ENCODE results near the gene ABCA1.
"Not testable (repeated sequence)": the region's sequence is repeated elsewhere in the genome, so short reads cannot be mapped to it uniquely, and the experiment has no call there.

The ABCA1 gene

GRCh38 chr9:104873489-104873850 is 54.5 kb downstream of the ABCA1 start:
- Mint-ChIP-seq H3K27ac (no peak overlapping the region), H3K4me3 (no peak overlapping the region), H3K27me3 (no peaks in the 10 kb centered on the region), H3K4me1 (no peaks in the 10 kb centered on the region), H3K9me3 (no peaks in the 10 kb centered on the region)
- ATAC-seq (no peak), DNase-seq (no peak)

DNA sequence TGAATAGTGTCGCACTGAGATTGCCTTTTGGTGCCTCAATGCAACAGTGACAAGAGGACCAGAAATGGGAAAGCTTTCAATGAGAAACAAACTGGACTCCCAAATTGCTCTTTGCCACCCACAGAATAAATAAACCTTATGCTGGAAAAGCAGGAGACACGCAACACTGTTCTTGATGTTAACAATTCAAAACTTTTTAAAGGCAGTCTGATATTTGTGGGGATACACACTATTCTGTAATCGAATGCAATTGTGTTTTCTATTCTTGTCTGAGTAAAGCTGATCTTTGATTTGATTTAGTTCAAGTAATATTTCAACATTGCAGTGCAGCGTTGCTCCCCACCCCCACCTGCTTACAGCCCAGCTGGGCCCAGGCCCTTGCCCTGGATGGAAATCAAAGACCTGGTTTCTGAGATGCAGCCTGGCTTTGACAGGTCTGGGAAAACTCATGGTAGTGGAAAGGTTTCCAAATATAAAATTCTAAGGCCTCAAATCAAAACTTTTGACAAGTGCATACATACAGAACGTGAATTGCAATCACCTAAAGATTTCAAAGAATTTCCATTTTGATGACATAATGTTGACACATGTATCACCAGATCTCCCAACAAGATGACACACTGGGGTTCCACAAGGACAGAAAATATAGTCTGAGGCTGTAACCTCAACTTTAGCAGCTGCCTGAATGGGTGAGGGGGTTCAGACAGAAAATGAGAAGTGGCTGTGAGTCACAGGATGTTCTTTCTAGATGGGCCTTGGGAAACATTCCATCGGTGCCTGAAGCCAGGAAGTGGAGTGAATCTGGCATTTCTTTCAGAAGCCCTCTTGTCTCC is 55.1 kb downstream of the ABCA1 start:
- Mint-ChIP-seq H3K9me3 (no peaks in the 10 kb centered on the region), H3K4me1 (no peaks in the 10 kb centered on the region), H3K27me3 (no peaks in the 10 kb centered on the region), H3K4me3 (no peak overlapping the region), H3K27ac (no peak overlapping the region)
- DNase-seq (no peak), ATAC-seq (no peak)

DNA sequence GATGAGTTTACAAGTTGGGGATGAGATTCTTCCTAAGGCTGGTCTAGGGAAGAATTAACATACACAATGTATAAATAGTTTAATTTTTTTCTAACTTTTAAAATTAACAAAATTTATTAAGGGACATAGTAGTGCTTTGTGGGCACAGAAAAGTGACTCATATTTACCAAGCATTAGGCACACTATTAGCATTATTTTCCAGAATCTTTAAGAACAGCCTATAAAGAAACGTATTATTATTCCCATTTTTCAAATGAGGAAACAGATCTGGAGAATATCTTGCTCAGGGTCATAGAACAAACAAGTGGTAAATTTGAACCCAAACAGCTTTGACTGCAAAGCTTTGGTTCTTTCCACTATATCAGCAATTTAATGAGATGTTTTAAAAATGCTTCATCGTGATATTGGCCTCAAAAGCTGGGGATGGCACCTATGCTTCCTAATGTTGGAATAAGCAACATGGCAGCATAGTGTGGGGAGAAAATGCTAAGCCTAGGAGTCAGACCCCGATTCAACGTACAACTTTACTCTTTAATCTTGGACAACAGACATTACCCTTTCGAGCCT is 55.9 kb downstream of the ABCA1 start:
- Mint-ChIP-seq H3K27me3 (no peaks in the 10 kb centered on the region), H3K4me3 (no peak overlapping the region), H3K27ac (no peak overlapping the region), H3K9me3 (no peaks in the 10 kb centered on the region), H3K4me1 (no peaks in the 10 kb centered on the region)
- DNase-seq (no peak), ATAC-seq (no peak)

DNA sequence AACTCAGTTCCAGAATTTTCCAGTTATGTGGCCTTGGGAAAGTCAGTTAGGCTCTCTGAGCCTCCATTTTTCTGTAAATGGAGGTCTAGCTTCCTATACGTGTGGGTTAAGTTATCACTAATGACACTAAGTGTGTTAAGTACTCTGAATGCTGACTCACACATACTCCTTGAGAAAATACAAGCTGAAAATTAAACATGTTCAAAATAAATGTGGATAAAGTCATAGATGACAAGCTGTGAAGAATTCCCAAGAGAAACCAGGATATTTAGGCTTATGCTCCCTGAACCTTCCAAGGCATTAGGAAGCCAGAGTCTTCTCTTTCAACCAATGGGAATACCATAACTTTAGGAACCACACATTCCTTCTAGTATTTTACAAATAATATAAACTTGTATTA is 58.1 kb downstream of the ABCA1 start:
- ATAC-seq (no peak), DNase-seq (no peak)
- no peak overlapping the region for H3K27ac Mint-ChIP-seq
- H3K4me1 Mint-ChIP-seq = no peaks in the 10 kb centered on the region
- no peaks in the 10 kb centered on the region for H3K9me3 Mint-ChIP-seq
- no peaks in the 10 kb centered on the region for H3K27me3 Mint-ChIP-seq
- H3K4me3 Mint-ChIP-seq = no peak overlapping the region

DNA sequence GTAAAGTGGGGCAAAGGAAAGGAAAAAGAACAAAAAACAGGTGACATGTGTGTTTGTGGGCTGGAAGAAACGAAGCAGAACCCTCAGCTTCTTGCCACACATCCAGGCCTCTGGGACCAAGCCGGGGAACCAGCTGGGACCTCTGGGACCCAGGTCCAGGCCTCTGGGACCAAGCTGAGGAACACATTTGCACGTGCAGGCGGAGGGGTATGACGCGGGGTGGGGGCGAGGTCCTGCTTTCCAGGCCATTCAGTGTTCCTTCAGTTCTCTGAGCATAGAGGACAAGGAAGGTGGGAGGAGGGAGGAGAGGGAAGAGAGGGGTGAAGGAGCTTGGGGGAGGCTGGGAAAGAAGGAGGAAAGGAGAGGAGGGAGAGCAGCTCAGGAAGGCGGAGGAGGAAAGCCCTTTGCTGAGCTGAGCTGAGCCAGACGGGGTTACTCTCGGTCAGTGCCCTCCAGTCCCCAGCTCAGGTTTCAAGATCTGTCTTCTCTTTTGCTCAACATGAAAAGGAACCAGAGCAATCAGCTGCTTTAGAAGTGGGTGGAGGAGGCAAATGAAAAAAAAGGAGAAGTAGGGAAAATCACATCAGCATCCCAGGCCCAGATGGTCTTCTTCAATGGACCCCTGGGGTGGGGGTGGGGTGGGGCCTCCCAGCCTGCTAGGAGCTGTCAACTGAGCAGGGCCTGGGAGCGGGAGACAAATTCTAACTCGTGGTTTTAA is 59.1 kb downstream of the ABCA1 start:
- Mint-ChIP-seq H3K27me3 (no peaks in the 10 kb centered on the region), H3K4me3 (no peak overlapping the region), H3K27ac (no peak overlapping the region), H3K4me1 (no peaks in the 10 kb centered on the region), H3K9me3 (no peaks in the 10 kb centered on the region)
- ATAC-seq = no peak
- no peak for DNase-seq

GRCh38 chr9:104868303-104868686 is 59.7 kb downstream of the ABCA1 start:
- ATAC-seq = no peak
- H3K27me3 Mint-ChIP-seq = no peaks in the 10 kb centered on the region

DNA sequence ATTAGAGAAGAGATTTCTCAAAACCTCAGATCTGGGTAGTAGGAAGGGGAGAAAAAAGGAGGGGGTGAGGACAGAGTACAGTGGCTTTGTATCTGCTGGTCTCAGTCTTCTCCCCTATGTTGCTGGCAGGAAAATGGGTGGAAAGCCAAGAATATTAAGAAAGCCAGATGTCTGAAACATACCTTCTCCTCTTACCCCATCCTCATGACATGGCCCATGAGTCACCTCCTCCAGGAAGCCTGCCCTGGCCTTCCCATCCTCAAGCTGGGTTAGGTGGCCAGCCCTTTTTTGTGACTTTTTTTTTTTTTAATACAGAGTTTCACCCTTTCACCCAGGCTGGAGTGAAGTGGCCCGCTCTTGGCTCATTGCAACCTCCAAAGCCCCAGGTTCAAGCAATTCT is 61.8 kb downstream of the ABCA1 start:
- Mint-ChIP-seq H3K27me3 (no peaks in the 10 kb centered on the region), H3K4me3 (no peak overlapping the region), H3K27ac (no peak overlapping the region), H3K4me1 (no peaks in the 10 kb centered on the region), H3K9me3 (no peaks in the 10 kb centered on the region)
- ATAC-seq (no peak), DNase-seq (no peak)

More at GRCh38 chr9:104868303-104868686, 59.7 kb downstream of the ABCA1 start:
- Mint-ChIP-seq H3K27ac (no peak overlapping the region), H3K4me1 (no peaks in the 10 kb centered on the region), H3K9me3 (no peaks in the 10 kb centered on the region), H3K4me3 (no peak overlapping the region)
- DNase-seq = no peak

GRCh38 chr9:104864675-104865104 is 63.3 kb downstream of the ABCA1 start:
- H3K4me3 Mint-ChIP-seq = no peak overlapping the region
- ATAC-seq = no peak
- DNase-seq = no peak
- no peaks in the 10 kb centered on the region for H3K4me1 Mint-ChIP-seq
- no peak overlapping the region for H3K27ac Mint-ChIP-seq
- H3K9me3 Mint-ChIP-seq = no peaks in the 10 kb centered on the region
- no peaks in the 10 kb centered on the region for H3K27me3 Mint-ChIP-seq

DNA sequence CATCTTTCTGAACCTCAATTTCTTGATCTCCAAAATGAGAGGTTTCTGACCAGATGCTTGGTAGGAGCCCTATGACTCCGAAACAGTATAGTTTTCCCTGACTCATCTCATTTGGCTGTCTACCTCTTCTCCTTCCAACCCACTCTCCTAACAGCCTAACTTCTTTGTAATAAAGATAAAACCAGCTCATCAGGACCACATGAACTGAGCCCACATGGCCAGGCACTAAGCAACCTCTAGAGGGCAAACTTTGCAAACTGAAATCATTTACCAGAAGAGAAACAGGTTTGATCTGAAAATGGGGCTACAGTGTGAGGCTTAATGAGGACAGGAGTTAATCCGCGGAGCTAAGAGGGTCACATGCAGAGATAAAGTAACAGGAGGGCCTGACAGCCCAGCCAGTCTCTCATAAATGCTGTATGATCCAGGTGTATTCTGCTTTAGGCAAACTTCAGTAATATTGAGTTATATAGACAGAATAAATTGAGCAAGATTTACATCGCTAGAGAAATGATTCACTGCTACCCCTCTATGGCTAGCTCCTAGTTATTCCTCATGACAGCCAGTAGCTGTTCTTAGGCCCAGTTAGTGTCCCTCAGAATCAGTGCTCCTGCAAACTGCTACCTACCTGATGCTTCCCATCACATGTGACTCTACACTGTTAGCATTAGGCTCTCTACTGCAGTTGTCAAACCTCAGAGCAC is 64.6 kb downstream of the ABCA1 start:
- DNase-seq = peak; percentile 27 to 41
- Mint-ChIP-seq H3K27me3 (no peaks in the 10 kb centered on the region), H3K4me1 (no peaks in the 10 kb centered on the region), H3K27ac (peak overlapping the region in 1 of 2 donors; percentile 30), H3K9me3 (no peaks in the 10 kb centered on the region), H3K4me3 (no peak overlapping the region)
- ATAC-seq = peak; percentile 82

DNA sequence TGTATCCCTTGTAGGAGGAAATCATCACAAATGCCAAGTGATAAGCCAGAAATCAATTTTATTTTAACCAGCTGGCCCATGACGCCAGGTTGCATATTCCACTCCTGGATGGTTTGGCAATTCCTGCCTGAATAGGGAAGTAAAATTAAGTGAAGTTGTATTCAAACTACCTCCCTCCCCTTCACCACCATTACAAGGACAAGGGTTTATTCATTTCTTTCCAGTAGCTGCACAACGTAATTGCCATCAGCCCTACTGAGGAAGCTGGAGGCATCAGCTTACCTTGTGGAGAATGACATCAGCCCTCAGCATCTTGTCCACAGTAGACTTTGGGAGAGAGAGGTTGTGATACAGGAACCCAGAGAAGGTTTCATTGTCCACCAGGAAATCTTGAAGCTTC is 66.6 kb downstream of the ABCA1 start:
- H3K4me3 Mint-ChIP-seq = no peak overlapping the region
- no peaks in the 10 kb centered on the region for H3K9me3 Mint-ChIP-seq
- no peaks in the 10 kb centered on the region for H3K27me3 Mint-ChIP-seq
- DNase-seq = no peak
- H3K27ac Mint-ChIP-seq = peak overlapping the region in 1 of 2 donors; percentile 46
- ATAC-seq = no peak
- no peaks in the 10 kb centered on the region for H3K4me1 Mint-ChIP-seq

DNA sequence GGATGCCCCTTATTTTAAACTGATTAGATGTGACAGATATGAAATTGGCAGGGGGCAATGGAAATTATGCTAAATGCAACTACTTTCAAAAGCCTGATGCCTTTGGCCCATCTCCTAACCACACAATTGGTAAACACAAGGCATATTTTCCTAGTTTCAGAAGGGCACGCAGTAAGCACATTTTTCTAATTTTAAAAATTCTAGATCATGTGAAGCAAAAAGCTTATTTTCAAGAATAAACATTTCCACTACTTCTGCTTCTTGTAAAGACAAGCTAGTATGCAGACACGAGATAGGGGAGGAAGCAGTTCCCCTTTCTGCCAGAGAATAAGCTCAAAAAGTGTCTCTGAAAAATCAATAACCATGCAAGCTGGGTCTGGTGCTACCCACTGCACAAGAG is 67.7 kb downstream of the ABCA1 start:
- DNase-seq (no peak), ATAC-seq (no peak)
- Mint-ChIP-seq H3K27me3 (no peaks in the 10 kb centered on the region), H3K4me1 (no peaks in the 10 kb centered on the region), H3K9me3 (no peaks in the 10 kb centered on the region), H3K27ac (no peak overlapping the region), H3K4me3 (no peak overlapping the region)

DNA sequence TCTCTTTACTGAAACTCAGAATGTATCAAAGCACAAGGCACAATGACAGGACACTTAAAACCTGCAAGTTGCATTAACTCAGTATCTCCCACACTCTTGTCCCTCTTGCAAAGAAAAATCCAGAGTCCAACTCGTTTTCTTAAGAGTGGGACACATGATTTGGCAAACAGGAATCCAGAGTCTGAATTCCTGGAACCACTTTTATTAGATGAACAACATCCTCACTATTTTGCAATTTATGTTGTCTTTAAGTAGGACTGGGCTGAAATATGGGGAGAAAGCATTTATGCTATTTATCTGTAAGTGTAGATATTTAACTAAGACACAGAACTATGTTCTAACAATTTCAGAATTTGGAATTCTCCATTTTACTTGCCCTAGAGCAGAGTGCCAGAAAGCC is 69.1 kb downstream of the ABCA1 start:
- Mint-ChIP-seq H3K4me1 (no peaks in the 10 kb centered on the region), H3K9me3 (no peaks in the 10 kb centered on the region), H3K27ac (no peak overlapping the region), H3K4me3 (no peak overlapping the region), H3K27me3 (no peaks in the 10 kb centered on the region)
- ATAC-seq (no peak), DNase-seq (no peak)

DNA sequence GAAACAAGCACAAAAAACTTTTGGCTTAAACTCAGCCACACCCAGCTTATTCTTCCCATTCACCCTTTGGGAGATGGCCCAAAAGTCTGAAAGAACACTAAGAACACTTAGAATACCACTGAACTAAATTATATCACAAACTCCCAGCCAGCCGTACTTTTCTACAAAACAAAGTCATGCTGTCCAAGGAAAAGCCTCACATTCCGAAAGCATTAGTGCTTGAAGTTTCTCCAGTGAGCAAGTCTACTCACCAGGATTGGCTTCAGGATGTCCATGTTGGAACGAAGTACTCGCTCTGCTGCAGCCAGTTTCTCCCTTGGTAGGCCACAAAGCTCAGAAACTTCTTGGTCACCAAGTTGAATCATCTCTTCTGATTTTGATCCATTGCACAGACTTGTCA is 69.7 kb downstream of the ABCA1 start:
- no peak overlapping the region for H3K27ac Mint-ChIP-seq
- no peaks in the 10 kb centered on the region for H3K9me3 Mint-ChIP-seq
- no peak for ATAC-seq
- no peak overlapping the region for H3K4me3 Mint-ChIP-seq
- H3K27me3 Mint-ChIP-seq = no peaks in the 10 kb centered on the region
- H3K4me1 Mint-ChIP-seq = no peaks in the 10 kb centered on the region
- DNase-seq = no peak

- Mint-ChIP-seq H3K27me3 (no peaks in the 10 kb centered on the region), H3K9me3 (no peaks in the 10 kb centered on the region), H3K27ac (no peak overlapping the region), H3K4me3 (no peak overlapping the region), H3K4me1 (no peaks in the 10 kb centered on the region)
- no peak for DNase-seq
- ATAC-seq = no peak
Measured at GRCh38 chr9:104856413-104856941, 71.5 kb downstream of the ABCA1 start.

DNA sequence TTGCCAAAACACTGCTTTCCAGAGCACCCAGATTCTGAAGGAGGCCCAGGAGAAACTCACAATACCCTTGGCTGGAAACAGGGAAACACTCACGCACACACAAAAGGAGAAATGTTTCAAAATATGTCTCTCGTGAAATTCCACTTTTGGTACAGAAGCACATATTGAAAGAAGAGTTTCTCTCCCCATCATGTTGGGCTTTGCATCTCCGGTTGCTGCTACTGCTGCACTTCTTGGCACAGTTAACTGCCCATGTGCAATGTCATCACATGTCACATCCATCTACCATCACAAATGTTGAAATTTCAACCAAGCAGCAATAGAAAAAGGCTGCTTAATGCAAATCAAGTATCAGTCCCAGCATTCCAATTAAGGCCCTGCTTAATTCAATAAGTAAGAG is 72.1 kb downstream of the ABCA1 start:
- Mint-ChIP-seq H3K27me3 (no peaks in the 10 kb centered on the region), H3K4me3 (no peak overlapping the region), H3K4me1 (no peaks in the 10 kb centered on the region), H3K9me3 (no peaks in the 10 kb centered on the region), H3K27ac (no peak overlapping the region)
- no peak for ATAC-seq
- DNase-seq = no peak

GRCh38 chr9:104855258-104855657 is 72.7 kb downstream of the ABCA1 start:
- ATAC-seq, H3K27me3 Mint-ChIP-seq, H3K9me3 Mint-ChIP-seq, H3K4me3 Mint-ChIP-seq, H3K4me1 Mint-ChIP-seq, H3K27ac Mint-ChIP-seq, DNase-seq: not testable (repeated sequence)

Measured in stimulated activated naive CD8-positive, alpha-beta T cell treated with anti-CD3 and anti-CD28 coated beads, Interleukin-15, amount 100 ng/mL, for 72 hours (primary cell).